ENCODE data around the gene LY6G6D. TPM values are rescaled to one million over a fixed set of nuclear protein-coding genes. Genes with fewer than 3 reads are reported as not detected.

The LY6G6D gene
- total and polyA plus RNA-seq, 12 donors, result not detected

DNA sequence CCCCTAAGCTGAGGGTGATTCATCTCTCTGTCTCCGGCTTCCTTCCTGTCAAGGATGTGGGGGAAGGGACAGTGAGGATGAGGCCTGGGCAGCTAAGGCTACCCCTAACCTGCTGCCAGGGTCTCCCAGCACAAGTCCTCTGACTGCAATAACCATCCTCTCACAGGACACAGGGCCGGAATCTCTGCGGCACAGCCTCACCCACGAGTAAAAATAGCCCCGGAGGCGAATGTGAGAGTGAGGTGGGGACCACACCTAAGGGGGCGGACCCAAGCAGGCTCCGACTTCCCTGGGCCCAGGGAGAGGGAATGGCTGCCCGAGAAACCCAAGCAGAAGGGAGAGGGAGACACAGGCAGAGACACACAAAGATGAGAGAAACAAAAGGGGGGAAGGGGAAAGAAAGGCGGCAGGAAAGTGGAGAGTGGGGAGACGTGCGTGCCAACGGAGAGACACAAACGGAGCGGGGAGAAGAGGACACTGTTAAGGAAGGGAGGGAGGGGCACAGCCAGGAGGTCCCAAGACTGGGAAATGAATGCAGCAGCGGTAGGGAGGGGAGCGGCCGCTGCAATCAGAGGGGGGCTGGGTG is 19.8 kb downstream of the LY6G6D start:
- TF ChIP-seq, protein P1, sequence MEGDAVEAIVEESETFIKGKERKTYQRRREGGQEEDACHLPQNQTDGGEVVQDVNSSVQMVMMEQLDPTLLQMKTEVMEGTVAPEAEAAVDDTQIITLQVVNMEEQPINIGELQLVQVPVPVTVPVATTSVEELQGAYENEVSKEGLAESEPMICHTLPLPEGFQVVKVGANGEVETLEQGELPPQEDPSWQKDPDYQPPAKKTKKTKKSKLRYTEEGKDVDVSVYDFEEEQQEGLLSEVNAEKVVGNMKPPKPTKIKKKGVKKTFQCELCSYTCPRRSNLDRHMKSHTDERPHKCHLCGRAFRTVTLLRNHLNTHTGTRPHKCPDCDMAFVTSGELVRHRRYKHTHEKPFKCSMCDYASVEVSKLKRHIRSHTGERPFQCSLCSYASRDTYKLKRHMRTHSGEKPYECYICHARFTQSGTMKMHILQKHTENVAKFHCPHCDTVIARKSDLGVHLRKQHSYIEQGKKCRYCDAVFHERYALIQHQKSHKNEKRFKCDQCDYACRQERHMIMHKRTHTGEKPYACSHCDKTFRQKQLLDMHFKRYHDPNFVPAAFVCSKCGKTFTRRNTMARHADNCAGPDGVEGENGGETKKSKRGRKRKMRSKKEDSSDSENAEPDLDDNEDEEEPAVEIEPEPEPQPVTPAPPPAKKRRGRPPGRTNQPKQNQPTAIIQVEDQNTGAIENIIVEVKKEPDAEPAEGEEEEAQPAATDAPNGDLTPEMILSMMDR (IDR thresholded peaks at IDR 0.05), result no peak
- Histone ChIP-seq H3K4me1 (peaks cover 7 to 80% (median 70%) of the 10 kb centered on the region in 9 donors), H3K27ac (peak overlapping the region; percentile 66 to 98 (median 94)), H3K36me3 (peaks cover 0 to 46% (median 29%) of the 10 kb centered on the region in 9 donors), H3K27me3 (no peaks in the 10 kb centered on the region), H3K4me3 (peak overlapping the region; percentile 47 to 94 (median 67)), H3K9me3 (no peaks in the 10 kb centered on the region)
- DNase-seq (peak; percentile 34 to 79), ATAC-seq (peak in 6 of 8 donors; percentile 16 to 53 (median 25))
- intact Hi-C loops (cut with DNase I), result loop anchor here in 6 of 10 donors (5.0 to 10.0 kb wide), 6 partner anchors 53 to 100 kb away; partner anchors contain the start of genes HSPA1B (in 1 of the 6), LY6G5C (in 1 of the 6) and VARS1 (in 1 of the 6)
- 2% methylated on average over 17 to 18 of the region's 18 CpGs for WGBS, 2 donors

DNA sequence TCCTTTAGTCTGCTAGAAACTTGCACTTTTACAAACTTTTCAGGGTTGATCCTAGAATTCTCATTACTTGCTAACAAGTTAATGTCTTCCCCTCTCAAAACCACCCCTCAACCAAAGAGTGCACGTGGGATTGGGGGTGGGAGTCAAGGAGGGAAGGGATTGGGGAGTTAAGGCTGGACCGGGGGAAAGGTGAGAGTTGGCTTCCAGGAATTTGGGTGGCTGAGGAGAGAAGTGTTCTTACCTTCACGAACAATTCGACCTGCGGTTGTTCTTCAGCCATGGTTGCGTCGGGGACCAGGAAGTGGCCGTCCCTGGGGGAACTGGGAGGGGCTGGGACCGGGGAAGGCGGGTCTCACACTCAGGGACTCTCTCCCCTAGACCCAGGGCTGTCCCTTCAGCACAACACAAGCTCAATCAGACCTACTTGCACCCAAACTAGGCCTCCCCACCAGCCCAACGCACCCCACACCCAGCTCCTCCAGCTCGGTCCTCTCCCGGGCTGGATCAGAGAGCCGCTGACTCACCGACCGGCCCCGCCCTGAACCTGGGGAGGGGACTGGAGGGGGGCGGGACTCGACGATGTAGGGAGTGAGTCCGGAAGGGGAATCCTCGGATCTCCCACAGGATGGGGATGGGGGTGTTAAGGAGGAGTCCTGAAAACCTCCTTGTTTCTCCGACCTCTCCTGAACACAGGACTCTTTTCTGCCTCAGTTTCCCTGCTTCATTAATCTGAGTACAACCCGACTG is 21.0 kb downstream of the LY6G6D start, which contains the start of gene CLIC1:
CLIC1 (minus strand) TSS at position 510 of the 747 bp plus-strand sequence; CDS start at position 280, 230 bp downstream.
- peak; percentile 84 to 89 for DNase-seq
- H3K9me3 ChIP-seq, result no peaks in the 10 kb centered on the region
- peaks cover 7 to 77% (median 67%) of the 10 kb centered on the region in 9 donors for H3K4me1 ChIP-seq
- WGBS, 2 donors, result 0 to 1% methylated on average over 24 of the region's 24 CpGs
- peak within 1 kb of the TSS; percentile 62 to 94 (median 70) for H3K4me3 ChIP-seq
- intact Hi-C loops (cut with DNase I), result loop anchor here in 6 of 10 donors (1.0 to 10.0 kb wide), 7 partner anchors 54 to 99 kb away; partner anchors contain the start of genes HSPA1B (in 1 of the 6), LY6G5C (in 1 of the 6) and VARS1 (in 1 of the 6)
- H3K27ac ChIP-seq, result peak within 1 kb of the TSS; percentile 85 to 98 (median 94)
- H3K36me3 ChIP-seq, result peaks cover 0 to 35% (median 28%) of the 10 kb centered on the region in 9 donors
- TF ChIP-seq, protein P1 (IDR thresholded peaks at IDR 0.05), result no peak
- no peaks in the 10 kb centered on the region for H3K27me3 ChIP-seq
- ATAC-seq, result peak; percentile 48 to 77 (median 69)

DNA sequence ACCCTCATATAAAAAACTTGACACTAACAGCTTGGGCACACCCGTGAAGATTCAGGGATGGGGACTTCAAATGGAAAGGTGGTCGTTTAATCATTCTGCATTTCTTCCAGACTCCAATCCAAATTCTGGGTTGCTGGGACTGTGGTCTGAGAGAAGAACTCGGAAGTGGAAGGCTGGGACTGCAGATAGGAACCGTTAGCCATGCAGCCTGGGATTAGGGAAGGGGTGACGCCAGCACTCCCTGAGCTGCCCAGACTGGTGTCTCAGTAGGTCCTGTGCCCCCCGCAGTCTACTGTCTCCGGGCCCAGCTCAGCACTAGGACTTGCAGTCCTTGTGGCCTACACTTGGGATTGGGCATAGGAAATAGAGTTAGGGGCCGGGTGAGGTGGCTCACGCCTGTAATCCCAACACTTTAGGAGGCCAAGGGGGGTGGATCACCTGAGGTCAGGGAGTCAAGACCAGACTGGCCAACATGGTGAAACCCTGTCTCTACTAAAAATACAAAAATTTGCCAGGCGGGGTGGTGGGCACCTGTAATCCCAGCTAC is 21.7 kb downstream of the LY6G6D start:
- H3K4me3 ChIP-seq, result peak overlapping the region; percentile 62 to 94 (median 70)
- intact Hi-C loops (cut with DNase I), result loop anchor here in 6 of 10 donors (1.0 to 10.0 kb wide), 7 partner anchors 55 to 98 kb away; partner anchors contain the start of genes HSPA1B (in 1 of the 6), LY6G5C (in 1 of the 6) and VARS1 (in 1 of the 6)
- H3K27ac ChIP-seq, result peak overlapping the region; percentile 85 to 98 (median 94)
- no peak for DNase-seq
- 40% methylated on average over 10 of the region's 10 CpGs for WGBS, 2 donors
- peaks cover 0 to 33% (median 23%) of the 10 kb centered on the region in 9 donors for H3K36me3 ChIP-seq
- no peak for ATAC-seq
- no peaks in the 10 kb centered on the region for H3K9me3 ChIP-seq
- H3K27me3 ChIP-seq, result no peaks in the 10 kb centered on the region
- H3K4me1 ChIP-seq, result peaks cover 7 to 71% (median 60%) of the 10 kb centered on the region in 9 donors
- TF ChIP-seq, protein P1 (IDR thresholded peaks at IDR 0.05), result no peak

Measured in heart right ventricle (tissue), 16 donors.